GM18858 (cell line): Measurements from ENCODE around the gene DHX38.
"Not testable (repeated sequence)": the region's sequence is repeated elsewhere in the genome, so short reads cannot be mapped to it uniquely, and the experiment has no call there.

Experiments
- ATAC-seq: cut with Tn5 transposase; IDR thresholded peaks from one replicate; pipeline ENCODE4 v1.9.1; 2021; ENCODE audit not compliant: unreplicated experiment

The DHX38 gene

GRCh38 chr16:72093448-72094265 is at the start of gene DHX38, which contains the start of gene TXNL4B:
DHX38 (plus strand) TSS chr16:72093847; CDS start chr16:72096158, 2,311 bp downstream.
TXNL4B (minus strand) TSS chr16:72093620; CDS start chr16:72090749, 2,871 bp downstream.
- ATAC-seq, result peak; percentile 98

GRCh38 chr16:72044296-72044695 is 49.4 kb upstream of the DHX38 start:
- no peak for ATAC-seq

GRCh38 chr16:72044825-72045359 is 48.8 kb upstream of the DHX38 start:
- ATAC-seq, result no peak

GRCh38 chr16:72049110-72049509 is 44.5 kb upstream of the DHX38 start:
- ATAC-seq, result no peak

GRCh38 chr16:72050769-72051464 is 42.7 kb upstream of the DHX38 start:
- ATAC-seq, result no peak

- no peak for ATAC-seq
Observed at GRCh38 chr16:72051818-72052217, 41.8 kb upstream of the DHX38 start.

- ATAC-seq, result not testable (repeated sequence)
Observed at GRCh38 chr16:72054254-72054847, 39.3 kb upstream of the DHX38 start, which contains the start of gene HP. HP (plus strand) TSS chr16:72054505; CDS start chr16:72054653, 148 bp downstream.

GRCh38 chr16:72055911-72056310 is 37.7 kb upstream of the DHX38 start:
- no peak for ATAC-seq

- ATAC-seq, result not testable (repeated sequence)
Observed at GRCh38 chr16:72057313-72057712, 36.3 kb upstream of the DHX38 start.

GRCh38 chr16:72059060-72059459 is 34.6 kb upstream of the DHX38 start:
- not testable (repeated sequence) for ATAC-seq

GRCh38 chr16:72060405-72060804 is 33.2 kb upstream of the DHX38 start:
- ATAC-seq, result no peak

- ATAC-seq, result no peak
Observed at GRCh38 chr16:72061564-72061963, 32.1 kb upstream of the DHX38 start.

GRCh38 chr16:72064361-72064894 is 29.2 kb upstream of the DHX38 start:
- no peak for ATAC-seq

GRCh38 chr16:72066747-72067146 is 26.9 kb upstream of the DHX38 start:
- no peak for ATAC-seq

GRCh38 chr16:72068930-72069329 is 24.7 kb upstream of the DHX38 start:
- ATAC-seq, result no peak

- ATAC-seq, result no peak
Observed at GRCh38 chr16:72072514-72073342, 20.9 kb upstream of the DHX38 start.

- no peak for ATAC-seq
Observed at GRCh38 chr16:72073560-72074230, 20.0 kb upstream of the DHX38 start.

- not testable (repeated sequence) for ATAC-seq
Observed at GRCh38 chr16:72075067-72075466, 18.6 kb upstream of the DHX38 start.

GRCh38 chr16:72076991-72077706 is 16.5 kb upstream of the DHX38 start:
- not testable (repeated sequence) for ATAC-seq
